K562 (cell line): ENCODE measurements around the gene NEU1. TPM values are rescaled to one million over a fixed set of nuclear protein-coding genes. Genes with fewer than 3 reads are reported as not detected.

Experiments
- ARID1B ChIP-seq: fragments of 450-650 bp; IDR thresholded peaks from 2 replicates; pipeline ENCODE4 v1.6.1; 2016; ENCODE audit warnings: antibody characterized with exemption, mild to moderate bottlenecking, inconsistent platforms
- ARID3B ChIP-seq: fragments of 250-450 bp; sonication (Bioruptor Pico); IDR thresholded peaks from 2 replicates; pipeline ENCODE4 v1.4.0; 2020; ENCODE audit warnings: borderline replicate concordance
- E2F3 ChIP-seq: fragments of 250-450 bp; sonication (Bioruptor Pico); IDR thresholded peaks from 2 replicates; pipeline ENCODE4 v1.4.0; 2020; ENCODE audit warnings: mild to moderate bottlenecking
- GTF2B ChIP-seq: IDR thresholded peaks from 2 replicates; pipeline ENCODE4 v1.6.1; 2011; ENCODE audit not compliant: insufficient read length; ENCODE audit errors: extremely low read depth
- PHF21A ChIP-seq: fragments of 450-650 bp; IDR thresholded peaks from 2 replicates; pipeline ENCODE4 v1.6.1; 2017; ENCODE audit warnings: low read depth, borderline replicate concordance
- POLR2AphosphoS2 ChIP-seq: IDR thresholded peaks from 2 replicates; pipeline ENCODE4 v1.6.1; 2012; ENCODE audit warnings: low read length, improper control_type of control experiment
- POLR2B ChIP-seq: fragments of 450-650 bp; IDR thresholded peaks from 2 replicates; pipeline ENCODE4 v1.6.1; 2018; ENCODE audit warnings: low read depth; ENCODE audit not compliant: partially characterized antibody
- RBM17 ChIP-seq: fragments of 200-400 bp; formaldehyde crosslinking; IDR thresholded peaks from 2 replicates; pipeline ENCODE4 v1.6.1; 2017; ENCODE audit warnings: low read depth, mild to moderate bottlenecking, low read length, borderline replicate concordance
- TEAD2 ChIP-seq: fragments of 450-650 bp; IDR thresholded peaks from 2 replicates; pipeline ENCODE4 v1.6.1; 2016; ENCODE audit warnings: missing genetic modification characterization, control low read depth, missing compliant biosample characterization
- ZBTB11 ChIP-seq, 3 experiments: fragments of 200-800 bp in 1 of 3; fragments of 250-450 bp in 1 of 3; fragments of 450-650 bp in 1 of 3; sonication (Bioruptor Pico) in 1 of 3; sonication (Bioruptor generic) in 1 of 3; formaldehyde crosslinking in 1 of 3; IDR thresholded peaks; 2 replicates each; pipeline versions ENCODE4 v1.6.1 to v1.8.0; 2016 to 2022; ENCODE audit warnings: mild to moderate bottlenecking in 2 of 3, missing genetic modification characterization in 2 of 3, missing compliant biosample characterization in 1 of 3, moderate library complexity in 1 of 3
- ZNF165 ChIP-seq: fragments of 250-450 bp; sonication (Bioruptor Pico); IDR thresholded peaks from 2 replicates; pipeline ENCODE4 v1.4.0; 2020; ENCODE audit warnings: borderline replicate concordance
- ZNF274 ChIP-seq: IDR thresholded peaks from 2 replicates; pipeline ENCODE4 v1.6.1; 2011; ENCODE audit warnings: low read depth, mild to moderate bottlenecking, low read length, moderate library complexity, borderline replicate concordance
- ZNF609 ChIP-seq: sonication (generic); formaldehyde crosslinking; IDR thresholded peaks from 2 replicates; pipeline ENCODE4 v1.8.1; 2023; ENCODE audit warnings: missing genetic modification reagents, mild to moderate bottlenecking, borderline replicate concordance
- polyA plus RNA-seq, 8 experiments: library from polyadenylated mRNA; depleted of rRNA in 4 of 8; stranded (reverse) in 5 of 8; unstranded in 3 of 8; fragments of >200 nt; fragmentation: Nextera tagmentation in 2 of 8; fragmentation: Illumina TruSeq in 1 of 8; extraction: Ambion mirVana in 2 of 8; extraction: Trizol in 1 of 8; gene quantifications; 2 replicates each; pipeline versions ENCODE4 v1.2.1 to v1.2.3, GENCODE V29; 2011 to 2014; ENCODE audit warnings: inconsistent platforms in 1 of 8, missing spikeins in 1 of 8
- total RNA-seq, 7 experiments: library from RNA; depleted of rRNA in 6 of 7; stranded (reverse); fragments of >200 nt in 6 of 7; fragmentation: Illumina TruSeq in 2 of 7; extraction: Trizol in 2 of 7; gene quantifications; 2 replicates each; pipeline versions ENCODE4 v1.2.1 to v1.2.3, GENCODE V29; 2011 to 2021; ENCODE audit warnings: low replicate concordance in 1 of 7

The NEU1 gene
- total and polyA plus RNA-seq, 9 of the 15 experiments (the other 6 are each of a cell fraction or from before 2014, with no cell fraction given) = 14.8 to 67.8 (median 51.0) TPM

GRCh38 chr6:31861919-31862343, 690 bp downstream of the NEU1 start (continued):
- TF ChIP-seq ZNF609 (CRISPR knock-in tag) (peak; percentile 8; the same call in 1 of the 2 replicates), ZNF165 (CRISPR knock-in tag) (peak; percentile 77; the same call in 1 of the 2 replicates), ZBTB11 (CRISPR knock-in tag; IDR thresholded peaks at IDR 0.05) (peak in 1 of 3 experiments; percentile 27; a peak in 1 of 6 replicates), ARID1B (no peak), ARID3B (CRISPR knock-in tag) (peak; percentile 59; the same call in 1 of the 2 replicates), E2F3 (CRISPR knock-in tag) (peak; percentile 21; the same call in 1 of the 2 replicates), TEAD2 (tag) (no peak), RBM17 (no peak), PHF21A (no peak), GTF2B (no peak), ZNF274 (no peak), POLR2B (no peak), POLR2AphosphoS2 (no peak)
